HTR-8/SVneo (cell line): ENCODE results near the gene PLA2R1.
A peak's percentile ranks its signal among the peaks of the same experiment; 100 is the strongest.

Experiments used
- DNase-seq: peaks from one replicate; pipeline ENCODE4 v3.0.0; 2011; ENCODE audit warnings: low spot score, mixed read lengths; ENCODE audit not compliant: insufficient read length
- FAIRE-seq: peaks from 2 replicates; lab custom pipeline; 2011; peaks lifted over from hg19 to GRCh38; lab: Jason Lieb, UNC

The PLA2R1 gene

GRCh38 chr2:160062292-160063005 lies at the start of gene PLA2R1:
Gene PLA2R1 (minus strand): TSS chr2:160062615. CDS start chr2:160062403, 212 bp downstream.
- FAIRE-seq, result no peak

GRCh38 chr2:160110674-160111239 lies 48.3 kb upstream of the PLA2R1 start:
- FAIRE-seq, result no peak
- DNase-seq, result no peak

More at GRCh38 chr2:160062292-160063005, at the start of gene PLA2R1:
- DNase-seq, result peak; percentile 32

GRCh38 chr2:160109939-160110673 lies 47.7 kb upstream of the PLA2R1 start:
- peak; percentile 20 for FAIRE-seq
- DNase-seq, result peak; percentile 64

GRCh38 chr2:160109243-160109642 lies 46.8 kb upstream of the PLA2R1 start:
- no peak for FAIRE-seq
- no peak for DNase-seq

GRCh38 chr2:160108646-160109045 lies 46.2 kb upstream of the PLA2R1 start:
- no peak for DNase-seq
- no peak for FAIRE-seq

GRCh38 chr2:160105366-160105765 lies 43.0 kb upstream of the PLA2R1 start:
- no peak for DNase-seq
- FAIRE-seq, result no peak

- FAIRE-seq (no peak), DNase-seq (no peak)
Observed at GRCh38 chr2:160104115-160104514, 41.7 kb upstream of the PLA2R1 start.

- no peak for DNase-seq
- FAIRE-seq, result no peak
Observed at GRCh38 chr2:160097326-160097725, 34.9 kb upstream of the PLA2R1 start.

- FAIRE-seq, result no peak
- DNase-seq, result no peak
Observed at GRCh38 chr2:160096409-160096808, 34.0 kb upstream of the PLA2R1 start.

- DNase-seq (no peak), FAIRE-seq (no peak)
Observed at GRCh38 chr2:160092445-160092844, 30.0 kb upstream of the PLA2R1 start.

- no peak for FAIRE-seq
Observed at GRCh38 chr2:160091381-160091780, 29.0 kb upstream of the PLA2R1 start.

GRCh38 chr2:160087854-160088745 lies 25.7 kb upstream of the PLA2R1 start:
- DNase-seq, result no peak
- FAIRE-seq, result no peak

More at GRCh38 chr2:160091381-160091780, 29.0 kb upstream of the PLA2R1 start:
- no peak for DNase-seq

GRCh38 chr2:160085662-160086061 lies 23.2 kb upstream of the PLA2R1 start:
- no peak for DNase-seq
- FAIRE-seq, result no peak

- no peak for FAIRE-seq
- DNase-seq, result no peak
Observed at GRCh38 chr2:160077912-160078810, 15.7 kb upstream of the PLA2R1 start.

- no peak for FAIRE-seq
Observed at GRCh38 chr2:160076914-160077313, 14.5 kb upstream of the PLA2R1 start.

GRCh38 chr2:160076241-160076640 lies 13.8 kb upstream of the PLA2R1 start:
- FAIRE-seq (no peak), DNase-seq (no peak)

More at GRCh38 chr2:160076914-160077313, 14.5 kb upstream of the PLA2R1 start:
- DNase-seq, result no peak

GRCh38 chr2:160075171-160075570 lies 12.8 kb upstream of the PLA2R1 start:
- DNase-seq (no peak), FAIRE-seq (peak; percentile 64)

- DNase-seq, result no peak
- no peak for FAIRE-seq
Observed at GRCh38 chr2:160073284-160073888, 11.0 kb upstream of the PLA2R1 start.

GRCh38 chr2:160068906-160069305 lies 6.5 kb upstream of the PLA2R1 start:
- FAIRE-seq (no peak), DNase-seq (no peak)
